Activated B cell treated with CpG ODN at 0.5 μM for 24 hours (primary cell): ENCODE measurements around the gene HJV. TPM values are rescaled to one million over a fixed set of nuclear protein-coding genes. Genes with fewer than 3 reads are reported as not detected.

Source experiments
- ATAC-seq: fragments of 200-7000 bp; cut with Tn5 transposase; one replicate; pipeline ENCODE4 v1.10.0; 2021; ENCODE audit warnings: low read depth, mild to moderate bottlenecking, moderate library complexity
- CTCF ChIA-PET: fragments of 350-600 bp; sonication (Branson Sonifier 250); formaldehyde crosslinking; loops from one replicate; lab custom pipeline; 2021; ENCODE audit warnings: antibody characterized with exemption; lab: Charles Lee
- POLR2A ChIA-PET: fragments of 350-600 bp; sonication (Branson Sonifier 250); formaldehyde crosslinking; loops from one replicate; lab custom pipeline; 2021; ENCODE audit warnings: antibody characterized with exemption; lab: Charles Lee
- DNase-seq: peaks from one replicate; pipeline ENCODE4 v3.0.0; 2022
- H3K27ac Mint-ChIP-seq: one replicate; pipeline ENCODE4 v1.8.0; 2020; ENCODE audit warnings: mixed read lengths
- H3K27me3 Mint-ChIP-seq: one replicate; pipeline ENCODE4 v1.8.0; 2021; ENCODE audit warnings: mixed read lengths
- H3K36me3 Mint-ChIP-seq: one replicate; pipeline ENCODE4 v1.8.0; 2021; ENCODE audit warnings: low read depth, mixed read lengths
- H3K4me1 Mint-ChIP-seq: one replicate; pipeline ENCODE4 v1.8.0; 2021; ENCODE audit warnings: mixed read lengths
- H3K4me3 Mint-ChIP-seq: one replicate; pipeline ENCODE4 v1.8.0; 2020; ENCODE audit warnings: mild to moderate bottlenecking, mixed read lengths
- H3K9me3 Mint-ChIP-seq: one replicate; pipeline ENCODE4 v1.8.0; 2020; ENCODE audit warnings: mixed read lengths
- CTCF ChIP-seq: fragments of 200-600 bp; IDR thresholded peaks from one replicate; pipeline ENCODE4 v1.8.0; 2022; ENCODE audit warnings: antibody characterized with exemption, mild to moderate bottlenecking
- intact Hi-C: fragments of 100-400 bp; cut with micrococcal nuclease; formaldehyde crosslinking; loops from one replicate; pipeline ENCODE4 v1.15.1; 2024
- total RNA-seq: library from RNA; stranded (reverse); gene quantifications from 2 replicates; pipeline ENCODE4 v1.2.3, GENCODE V29; 2022

HJV gene
- total RNA-seq, 1 donor from 2014 or later = not detected

GRCh38 chr1:145980457-145980994, 41.0 kb downstream of the HJV start:
- CTCF ChIA-PET = interaction anchor here (1.1 to 7.6 kb wide), 6 partner anchors 10 to 56 kb away, joined by 4 to 247 read pairs (median 19); partner anchors contain the start of genes ANKRD34A, POLR3GL and TXNIP
- intact Hi-C loops = no loop called here
- DNase-seq = no peak
- POLR2A ChIA-PET = interaction anchor here (0.6 to 13.5 kb wide), 16 partner anchors 13 to 738 kb away, joined by 3 to 579 read pairs (median 22); partner anchors contain the start of genes ANKRD34A, LIX1L, PEX11B and PIAS3
- Mint-ChIP-seq H3K4me3 (no peak overlapping the region), H3K36me3 (peaks cover 3% of the 10 kb centered on the region), H3K4me1 (peaks cover 13% of the 10 kb centered on the region), H3K27ac (no peak overlapping the region), H3K27me3 (no peaks in the 10 kb centered on the region), H3K9me3 (no peaks in the 10 kb centered on the region)
- ATAC-seq = no peak
- no peak for TF ChIP-seq CTCF

GRCh38 chr1:145979746-145980456, 41.6 kb downstream of the HJV start:
- POLR2A ChIA-PET = interaction anchor here (0.6 to 13.5 kb wide), 22 partner anchors 11 to 136 kb away, joined by 3 to 579 read pairs (median 14); partner anchors contain the start of genes ANKRD34A, LIX1L, NUDT17 and PEX11B
- DNase-seq (no peak), ATAC-seq (peak; percentile 11)
- intact Hi-C loops = loop anchor here (1.0 to 2.0 kb wide), 6 partner anchors 7 to 121 kb away; partner anchors contain the start of genes ANKRD34A, LIX1L, PIAS3 and POLR3GL
- no peak for TF ChIP-seq CTCF
- H3K4me1 Mint-ChIP-seq = peaks cover 7% of the 10 kb centered on the region
- no peak overlapping the region for H3K27ac Mint-ChIP-seq
- CTCF ChIA-PET = interaction anchor here (1.1 to 7.6 kb wide), 9 partner anchors 10 to 135 kb away, joined by 4 to 247 read pairs (median 8); partner anchors contain the start of genes ANKRD34A, NUDT17, POLR3GL and TXNIP
- no peak overlapping the region for H3K4me3 Mint-ChIP-seq
- peaks cover 9% of the 10 kb centered on the region for H3K36me3 Mint-ChIP-seq
- H3K27me3 Mint-ChIP-seq = no peaks in the 10 kb centered on the region
- H3K9me3 Mint-ChIP-seq = no peaks in the 10 kb centered on the region

GRCh38 chr1:145978854-145979745, 42.4 kb downstream of the HJV start:
- Mint-ChIP-seq H3K4me3 (no peak overlapping the region), H3K36me3 (peaks cover 10% of the 10 kb centered on the region), H3K9me3 (no peaks in the 10 kb centered on the region), H3K27ac (no peak overlapping the region), H3K27me3 (no peaks in the 10 kb centered on the region), H3K4me1 (no peaks in the 10 kb centered on the region)
- TF ChIP-seq CTCF = no peak
- peak; percentile 81 for ATAC-seq
- ChIA-PET CTCF (interaction anchor here (0.6 to 7.6 kb wide), 13 partner anchors 11 to 134 kb away, joined by 3 to 247 read pairs (median 7); partner anchors contain the start of genes ANKRD34A, LIX1L, NUDT17 and POLR3GL), POLR2A (interaction anchor here (0.6 to 13.5 kb wide), 23 partner anchors 11 to 135 kb away, joined by 3 to 579 read pairs (median 12); partner anchors contain the start of genes ANKRD34A, LIX1L, NUDT17 and PEX11B)
- DNase-seq = peak; percentile 55
- intact Hi-C loops = loop anchor here (1.0 to 2.0 kb wide), 6 partner anchors 8 to 120 kb away; partner anchors contain the start of genes ANKRD34A, LIX1L, PIAS3 and POLR3GL

DNA sequence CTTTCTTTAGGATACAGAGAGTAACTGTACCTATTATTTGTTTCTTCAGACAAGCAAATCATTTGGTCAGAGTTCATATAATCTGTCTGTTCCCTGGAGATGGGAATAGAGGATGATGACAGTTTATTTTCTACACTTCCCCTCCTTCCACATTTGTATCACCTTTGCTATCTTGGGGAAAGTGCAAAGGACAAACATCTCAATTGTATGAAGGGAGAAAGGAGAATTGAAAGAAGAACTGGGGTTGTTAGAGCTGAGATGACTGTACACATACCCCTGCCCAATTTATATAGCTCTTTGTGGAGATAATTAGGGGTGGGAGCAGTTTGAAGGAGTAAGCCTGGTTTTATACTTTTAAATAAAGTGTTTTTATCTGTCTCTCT, 43.1 kb downstream of the HJV start:
- no peaks in the 10 kb centered on the region for H3K9me3 Mint-ChIP-seq
- H3K27ac Mint-ChIP-seq = no peak overlapping the region
- ChIA-PET POLR2A (interaction anchor here (0.6 to 13.5 kb wide), 19 partner anchors 10 to 134 kb away, joined by 3 to 579 read pairs (median 18); partner anchors contain the start of genes ANKRD34A, LIX1L, NUDT17 and PEX11B), CTCF (interaction anchor here (0.9 to 7.6 kb wide), 12 partner anchors 12 to 133 kb away, joined by 3 to 247 read pairs (median 8); partner anchors contain the start of genes ANKRD34A, LIX1L, NUDT17 and POLR3GL)
- TF ChIP-seq CTCF = no peak
- H3K27me3 Mint-ChIP-seq = no peaks in the 10 kb centered on the region
- H3K4me3 Mint-ChIP-seq = no peak overlapping the region
- intact Hi-C loops = loop anchor here (2.0 kb wide), 1 partner anchor 14 kb away; the partner anchor contains the start of genes ANKRD34A and POLR3GL
- peaks cover 10% of the 10 kb centered on the region for H3K36me3 Mint-ChIP-seq
- DNase-seq (no peak), ATAC-seq (no peak)
- H3K4me1 Mint-ChIP-seq = no peaks in the 10 kb centered on the region
